ENCODE data around the gene MVB12B. TPM values are rescaled to one million over a fixed set of nuclear protein-coding genes. Genes with fewer than 3 reads are reported as not detected.

Gene MVB12B
- total RNA-seq, 1 experiment from 2014 or later = 9.4 TPM

DNA sequence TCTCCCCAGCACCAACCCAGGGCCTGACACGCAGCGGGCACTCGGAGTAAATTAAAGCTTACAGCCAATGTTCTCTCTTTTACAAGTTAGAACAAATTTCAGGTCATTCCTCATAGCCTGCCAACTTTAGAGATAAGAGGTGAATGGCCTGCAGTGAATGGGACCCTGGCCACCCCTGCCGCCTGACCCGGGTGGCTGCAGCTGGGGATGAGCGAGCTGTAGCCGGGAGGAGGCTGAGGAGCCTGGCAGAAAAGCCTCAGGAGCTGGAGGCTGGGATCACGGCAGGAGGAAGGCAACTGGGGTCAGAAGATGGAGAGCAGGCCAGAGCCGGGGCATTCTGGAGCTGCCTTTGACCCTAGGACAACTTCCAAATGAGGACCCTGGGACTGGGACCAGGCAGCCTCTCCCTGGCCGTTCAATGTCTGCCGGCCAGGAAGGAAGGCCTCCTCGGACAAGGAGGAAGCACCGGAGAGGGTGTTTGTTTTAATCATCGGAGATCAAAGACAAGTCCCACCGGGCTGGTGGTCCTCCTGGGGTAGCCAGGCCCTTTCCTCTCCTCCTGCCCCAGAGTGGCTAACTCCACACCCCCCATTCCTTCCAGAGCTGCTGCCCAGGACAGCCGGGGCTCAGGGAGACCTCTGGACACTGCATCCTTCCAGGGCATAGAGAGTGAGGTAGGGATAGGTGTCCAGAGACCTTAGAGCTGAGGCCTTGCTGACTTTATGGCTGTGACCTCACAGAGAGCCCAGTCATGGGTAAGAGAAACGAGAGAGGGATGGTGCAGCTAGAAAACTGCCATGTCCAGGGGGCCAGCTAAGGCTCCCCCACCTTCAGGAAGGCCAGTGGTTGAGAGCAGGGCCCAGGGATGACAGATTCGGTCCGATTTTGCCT lies 199.8 kb downstream of the MVB12B start:
- no TSS peak for BruUV-seq (replicated peaks)
- DNase-seq (ENCODE audit: low read depth, low spot score) = no peak
- Histone ChIP-seq H3K4me1 (ENCODE audit: control insufficient read depth, insufficient read depth, low read length) (no peaks in the 10 kb centered on the region), H3K36me3 (ENCODE audit: control insufficient read depth, insufficient read depth, low read length) (no peaks in the 10 kb centered on the region), H3K27ac (ENCODE audit: low read length) (no peak overlapping the region), H3K27me3 (ENCODE audit: control insufficient read depth, insufficient read depth, low read length) (no peaks in the 10 kb centered on the region), H3K4me3 (ENCODE audit: low read depth in 2 of 2, low read length in 2 of 2) (no peak overlapping the region), H3K9me3 (ENCODE audit: control insufficient read depth, insufficient read depth, low read depth, low read length) (no peaks in the 10 kb centered on the region)
- intact Hi-C loops (cut with micrococcal nuclease; ENCODE audit: unreplicated experiment) = no loop called here
- TF ChIP-seq, protein P1, sequence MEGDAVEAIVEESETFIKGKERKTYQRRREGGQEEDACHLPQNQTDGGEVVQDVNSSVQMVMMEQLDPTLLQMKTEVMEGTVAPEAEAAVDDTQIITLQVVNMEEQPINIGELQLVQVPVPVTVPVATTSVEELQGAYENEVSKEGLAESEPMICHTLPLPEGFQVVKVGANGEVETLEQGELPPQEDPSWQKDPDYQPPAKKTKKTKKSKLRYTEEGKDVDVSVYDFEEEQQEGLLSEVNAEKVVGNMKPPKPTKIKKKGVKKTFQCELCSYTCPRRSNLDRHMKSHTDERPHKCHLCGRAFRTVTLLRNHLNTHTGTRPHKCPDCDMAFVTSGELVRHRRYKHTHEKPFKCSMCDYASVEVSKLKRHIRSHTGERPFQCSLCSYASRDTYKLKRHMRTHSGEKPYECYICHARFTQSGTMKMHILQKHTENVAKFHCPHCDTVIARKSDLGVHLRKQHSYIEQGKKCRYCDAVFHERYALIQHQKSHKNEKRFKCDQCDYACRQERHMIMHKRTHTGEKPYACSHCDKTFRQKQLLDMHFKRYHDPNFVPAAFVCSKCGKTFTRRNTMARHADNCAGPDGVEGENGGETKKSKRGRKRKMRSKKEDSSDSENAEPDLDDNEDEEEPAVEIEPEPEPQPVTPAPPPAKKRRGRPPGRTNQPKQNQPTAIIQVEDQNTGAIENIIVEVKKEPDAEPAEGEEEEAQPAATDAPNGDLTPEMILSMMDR (IDR thresholded peaks at IDR 0.05) = no peak
- TF ChIP-seq TCF7L2 (IDR thresholded peaks at IDR 0.05; ENCODE audit: low read depth, low read length) (no peak), SIN3A (IDR thresholded peaks at IDR 0.05; ENCODE audit: borderline replicate concordance, insufficient read depth, low read depth, low read length) (no peak), REST (IDR thresholded peaks at IDR 0.05; ENCODE audit: insufficient read depth in 1 of 2, low read depth in 2 of 2, low read length in 1 of 2) (no peak), POLR2AphosphoS5 (IDR thresholded peaks at IDR 0.05; ENCODE audit: low read depth, low read length) (no peak)
- ATAC-seq = no peak
- in situ Hi-C loops (cut with HindIII; ENCODE audit: low pct_unique_long_range_greater_than_20kb, low sequenced_read_pairs) = no loop called here
- ChIA-PET POLR2A (no interaction called here), CTCF (interaction anchor here (0.7 kb wide), 1 partner anchor 108 kb away, joined by 5 read pairs; no protein-coding TSS in a partner anchor)

- Histone ChIP-seq H3K27me3 (ENCODE audit: control insufficient read depth, insufficient read depth, low read length) (no peaks in the 10 kb centered on the region), H3K4me1 (ENCODE audit: control insufficient read depth, insufficient read depth, low read length) (no peaks in the 10 kb centered on the region), H3K9me3 (ENCODE audit: control insufficient read depth, insufficient read depth, low read depth, low read length) (no peaks in the 10 kb centered on the region), H3K36me3 (ENCODE audit: control insufficient read depth, insufficient read depth, low read length) (no peaks in the 10 kb centered on the region), H3K4me3 (ENCODE audit: low read depth in 2 of 2, low read length in 2 of 2) (no peak overlapping the region), H3K27ac (ENCODE audit: low read length) (no peak overlapping the region)
- no peak for TF ChIP-seq POLR2AphosphoS5 (IDR thresholded peaks at IDR 0.05; ENCODE audit: low read depth, low read length)
- TF ChIP-seq REST (IDR thresholded peaks at IDR 0.05; ENCODE audit: insufficient read depth in 1 of 2, low read depth in 2 of 2, low read length in 1 of 2) = no peak
- no peak for TF ChIP-seq TCF7L2 (IDR thresholded peaks at IDR 0.05; ENCODE audit: low read depth, low read length)
- TF ChIP-seq, protein P1 (IDR thresholded peaks at IDR 0.05) = no peak
- TF ChIP-seq SIN3A (IDR thresholded peaks at IDR 0.05; ENCODE audit: borderline replicate concordance, insufficient read depth, low read depth, low read length) = no peak
- in situ Hi-C loops (cut with HindIII; ENCODE audit: low pct_unique_long_range_greater_than_20kb, low sequenced_read_pairs) (no loop called here), intact Hi-C loops (cut with micrococcal nuclease; ENCODE audit: unreplicated experiment) (no loop called here)
- no TSS peak for BruUV-seq (replicated peaks)
- DNase-seq (ENCODE audit: low read depth, low spot score) = no peak
- ATAC-seq = no peak
- CTCF ChIA-PET = no interaction called here
- POLR2A ChIA-PET = no interaction called here
Measured at GRCh38 chr9:126527109-126527825, 200.6 kb downstream of the MVB12B start.
